GM19193 (cell line): Measurements from ENCODE around the gene WFIKKN1.

Experiments
- POLR2A ChIP-seq: IDR thresholded peaks from 4 replicates; pipeline ENCODE4 v1.6.1; 2011; ENCODE audit not compliant: insufficient read depth, insufficient read length; ENCODE audit errors: extremely low read depth

Gene WFIKKN1

GRCh38 chr16:609984-610383 is 20.8 kb upstream of the WFIKKN1 start:
- TF ChIP-seq POLR2A: no peak

DNA sequence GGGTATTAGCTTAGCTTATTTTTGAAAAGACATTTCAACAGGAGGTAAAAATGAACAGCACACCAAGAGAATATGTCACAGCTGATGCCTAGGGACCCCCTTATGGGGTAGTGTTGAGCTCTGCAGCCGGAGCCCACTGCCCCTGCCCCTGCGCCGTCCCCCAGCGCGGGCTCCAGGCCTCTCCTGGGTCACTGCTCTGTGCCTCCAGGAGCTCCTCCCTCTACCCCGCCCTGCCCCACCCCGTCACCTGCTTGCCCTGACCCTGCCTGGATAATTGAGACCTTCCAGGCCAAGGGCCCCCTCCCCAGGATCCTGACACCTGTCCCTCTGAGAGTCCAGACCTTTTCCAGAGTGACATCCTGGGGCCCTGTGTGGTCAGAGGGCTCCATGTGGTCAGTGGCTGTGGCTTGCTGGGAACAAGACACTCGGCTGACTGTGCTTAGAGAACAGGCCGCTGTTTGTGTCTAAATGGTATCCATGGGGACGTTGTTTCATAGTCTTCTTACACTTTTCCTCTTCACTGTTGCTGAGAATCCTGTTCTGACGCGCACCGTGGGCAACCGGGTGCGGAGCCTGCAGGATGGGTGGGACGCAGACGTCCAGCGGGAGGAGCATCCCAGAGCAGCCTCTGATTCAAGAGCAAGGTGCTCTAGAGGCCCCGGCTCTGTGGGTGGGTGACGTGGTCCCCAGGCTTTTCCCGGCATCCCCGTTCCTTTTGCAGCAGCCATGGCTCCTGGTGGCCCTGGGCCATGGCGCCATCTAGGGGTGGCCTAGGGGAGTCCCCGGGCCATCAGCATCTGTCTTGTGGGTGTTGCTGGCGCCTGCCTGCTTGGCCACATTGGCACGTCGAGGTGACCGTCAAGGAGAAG is 20.0 kb upstream of the WFIKKN1 start:
- no peak for TF ChIP-seq POLR2A

DNA sequence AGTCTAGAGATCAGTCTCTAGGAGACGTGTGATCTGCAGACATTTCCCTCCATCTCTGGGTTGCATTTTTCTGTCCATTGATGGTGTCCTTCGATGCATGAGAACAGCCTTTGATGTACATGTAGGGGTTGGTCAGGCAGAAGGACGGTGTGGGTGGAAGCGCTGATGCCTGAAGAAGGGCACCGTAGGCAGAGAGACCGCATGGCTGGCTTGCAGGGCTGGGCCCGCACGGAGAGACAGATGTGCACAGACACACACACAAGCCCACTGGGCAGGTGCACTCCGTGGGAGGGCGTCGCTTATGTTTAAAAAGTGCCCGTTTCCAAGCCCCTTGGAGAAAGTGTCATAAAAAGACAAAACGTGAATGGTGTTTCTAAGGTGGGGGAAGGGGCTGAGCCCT is 15.7 kb upstream of the WFIKKN1 start:
- TF ChIP-seq POLR2A: no peak

DNA sequence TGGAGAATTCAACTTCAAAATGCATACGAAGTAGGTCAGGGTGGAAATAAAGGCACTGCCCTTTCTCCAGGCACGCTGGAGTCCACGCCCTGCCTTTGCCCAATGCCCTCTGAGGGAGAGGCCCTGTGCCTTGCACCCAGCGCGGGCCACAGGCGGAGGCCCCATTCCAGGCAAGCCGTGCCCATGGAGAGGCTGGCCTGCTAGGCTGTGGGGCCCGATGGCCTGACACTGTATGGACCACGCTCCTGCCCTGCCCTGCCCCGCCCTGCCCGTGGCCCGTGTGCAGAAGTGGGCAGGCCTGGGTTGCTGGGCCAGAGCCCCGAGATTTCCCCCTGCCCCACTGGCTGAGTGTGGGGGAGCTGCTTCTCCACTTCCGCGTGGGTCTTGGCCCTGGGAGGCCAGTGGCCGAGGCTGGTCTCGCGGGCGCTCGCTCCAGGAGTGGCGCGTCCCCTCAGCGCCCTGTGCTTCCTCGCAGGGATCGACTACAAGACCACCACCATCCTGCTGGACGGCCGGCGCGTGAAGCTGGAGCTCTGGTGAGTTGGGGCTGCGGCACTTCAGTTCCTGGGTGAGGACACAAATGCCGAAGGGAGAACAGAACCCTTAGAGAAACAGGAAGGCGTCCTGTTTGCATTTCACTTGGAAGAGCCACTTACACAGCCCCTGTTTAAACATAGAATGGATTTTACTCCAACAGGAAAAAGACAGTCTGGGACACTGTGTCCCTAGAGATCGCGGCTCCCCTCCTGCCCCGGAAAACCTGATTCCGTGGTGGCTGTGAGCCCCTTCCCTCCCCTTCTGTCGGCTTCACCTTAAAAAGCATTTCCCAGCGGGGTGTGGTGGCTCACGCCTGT is 13.8 kb upstream of the WFIKKN1 start:
- no peak for TF ChIP-seq POLR2A

DNA sequence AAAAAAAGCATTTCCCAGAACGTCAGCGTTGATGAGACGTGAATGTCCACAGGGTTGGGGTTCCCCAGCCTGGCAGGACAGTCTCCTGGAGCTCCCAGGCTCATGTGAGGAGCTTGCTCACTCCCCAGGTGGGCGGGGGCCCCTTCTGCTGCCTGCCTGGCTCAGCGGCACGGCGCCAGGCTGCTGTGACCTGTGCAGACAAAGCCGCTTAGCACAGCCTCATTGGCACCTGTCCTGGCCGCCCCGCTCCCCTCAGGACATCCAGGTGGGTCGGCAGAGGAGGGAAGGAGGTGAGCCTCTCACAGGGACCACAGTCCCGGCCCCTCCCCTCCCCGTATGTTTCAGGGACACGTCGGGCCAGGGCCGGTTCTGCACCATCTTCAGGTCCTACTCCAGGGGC is 12.9 kb upstream of the WFIKKN1 start:
- TF ChIP-seq POLR2A: no peak

DNA sequence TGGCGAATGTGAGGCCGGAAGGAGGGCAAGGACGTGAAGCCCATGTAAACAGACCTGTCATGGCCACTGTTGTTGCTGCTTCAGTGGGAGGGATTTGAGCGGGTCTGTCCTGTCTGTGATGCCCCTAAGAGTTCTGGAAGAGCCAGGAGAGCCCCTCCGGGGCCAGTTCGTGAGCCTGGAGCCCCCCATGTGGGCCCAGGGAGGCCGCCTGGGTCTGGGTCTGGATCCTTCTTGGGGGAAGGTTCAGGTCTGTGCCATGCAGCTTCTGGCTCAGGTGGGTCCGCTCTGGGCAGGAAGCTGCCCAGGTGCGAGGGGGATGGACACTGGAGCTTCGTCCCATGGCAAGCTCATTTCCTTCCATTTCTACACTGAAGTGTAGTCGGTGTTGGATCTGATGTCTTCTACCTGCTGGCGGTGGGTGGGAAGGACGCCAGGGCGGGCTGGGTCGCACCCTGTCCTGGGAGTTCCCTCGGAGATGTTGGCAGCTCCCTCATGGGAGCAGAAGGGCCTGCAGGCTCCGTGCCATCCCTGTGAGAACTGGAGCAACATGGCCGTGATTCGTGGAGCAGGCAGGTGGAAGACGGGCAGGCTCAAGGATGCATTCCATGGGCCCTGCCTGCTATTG is 11.2 kb upstream of the WFIKKN1 start:
- no peak for TF ChIP-seq POLR2A

- no peak for TF ChIP-seq POLR2A
These were observed 9.9 kb upstream of the WFIKKN1 start for GRCh38 chr16:620700-621525.

DNA sequence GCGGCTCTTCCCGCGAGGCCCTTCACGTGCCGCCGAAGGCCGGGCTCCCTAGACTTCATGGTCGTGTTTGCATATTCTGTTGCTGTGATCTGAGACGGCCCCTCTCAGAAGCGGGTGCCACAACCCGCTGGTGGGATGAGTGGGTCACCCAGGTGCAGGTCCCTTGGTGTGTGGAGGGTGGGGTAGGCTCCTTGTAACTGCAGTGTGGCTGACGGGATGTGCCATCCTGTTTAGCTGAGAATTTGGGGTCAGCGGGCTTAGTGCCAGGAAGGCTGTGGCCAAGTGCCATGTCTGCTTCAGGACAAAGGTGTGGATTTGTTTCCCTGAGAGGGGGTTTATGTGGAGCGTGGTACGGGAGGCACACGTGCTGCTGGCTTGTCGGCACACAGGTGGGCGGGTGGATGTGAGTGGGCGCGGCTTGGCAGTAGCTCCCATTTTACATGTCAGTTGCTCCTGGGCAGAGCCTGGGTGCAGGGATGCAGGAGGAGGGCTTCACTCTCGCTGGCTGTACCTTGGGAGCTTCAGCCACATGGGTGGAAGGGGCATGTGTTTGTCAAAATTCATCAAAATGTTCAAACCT is 9.2 kb upstream of the WFIKKN1 start:
- TF ChIP-seq POLR2A: no peak

DNA sequence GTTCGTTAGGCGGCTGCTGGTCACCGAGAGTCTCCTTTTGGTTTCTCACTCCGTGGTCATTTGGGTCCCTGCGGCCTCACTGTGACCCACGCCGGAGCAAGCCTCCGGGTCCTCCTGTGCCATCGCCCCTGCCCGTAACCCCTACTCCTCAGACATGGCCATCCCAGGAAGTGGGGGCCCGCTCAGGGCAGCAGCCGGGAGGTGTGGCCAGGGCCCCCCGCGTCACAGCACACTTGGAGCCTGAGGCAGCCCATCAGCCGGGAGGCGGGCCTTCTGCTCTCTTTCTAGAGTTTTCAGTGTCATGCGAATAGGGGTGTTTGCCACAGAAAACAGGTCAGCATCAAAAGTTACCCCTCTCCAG is 7.9 kb upstream of the WFIKKN1 start:
- TF ChIP-seq POLR2A: no peak

DNA sequence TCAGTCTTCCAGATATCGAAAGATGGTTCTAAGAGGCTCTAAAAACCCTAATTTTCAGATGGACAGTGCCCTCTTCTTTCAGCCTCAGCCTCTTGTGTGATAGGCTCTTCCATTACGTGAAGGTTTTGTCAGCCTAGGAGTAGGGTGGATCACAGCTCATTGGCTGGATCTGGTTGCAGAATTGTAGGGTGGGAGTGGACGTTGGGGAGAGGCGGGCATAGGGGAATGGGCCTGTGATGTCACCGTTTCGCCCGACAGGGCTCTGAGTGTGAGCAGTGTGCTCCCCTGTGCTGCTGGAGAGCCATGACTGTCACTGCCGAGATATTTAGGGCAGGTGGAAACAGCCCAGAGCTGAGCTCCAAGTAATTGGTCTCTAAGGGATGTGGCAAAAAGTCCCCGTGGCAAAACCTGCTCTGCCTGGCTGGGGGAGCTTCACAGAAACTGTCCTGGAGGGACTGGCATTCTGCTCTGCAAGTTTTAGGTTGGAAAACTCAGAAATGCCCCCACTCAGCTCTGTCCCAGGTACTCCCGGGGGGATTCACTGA is 6.2 kb upstream of the WFIKKN1 start:
- TF ChIP-seq POLR2A: no peak

DNA sequence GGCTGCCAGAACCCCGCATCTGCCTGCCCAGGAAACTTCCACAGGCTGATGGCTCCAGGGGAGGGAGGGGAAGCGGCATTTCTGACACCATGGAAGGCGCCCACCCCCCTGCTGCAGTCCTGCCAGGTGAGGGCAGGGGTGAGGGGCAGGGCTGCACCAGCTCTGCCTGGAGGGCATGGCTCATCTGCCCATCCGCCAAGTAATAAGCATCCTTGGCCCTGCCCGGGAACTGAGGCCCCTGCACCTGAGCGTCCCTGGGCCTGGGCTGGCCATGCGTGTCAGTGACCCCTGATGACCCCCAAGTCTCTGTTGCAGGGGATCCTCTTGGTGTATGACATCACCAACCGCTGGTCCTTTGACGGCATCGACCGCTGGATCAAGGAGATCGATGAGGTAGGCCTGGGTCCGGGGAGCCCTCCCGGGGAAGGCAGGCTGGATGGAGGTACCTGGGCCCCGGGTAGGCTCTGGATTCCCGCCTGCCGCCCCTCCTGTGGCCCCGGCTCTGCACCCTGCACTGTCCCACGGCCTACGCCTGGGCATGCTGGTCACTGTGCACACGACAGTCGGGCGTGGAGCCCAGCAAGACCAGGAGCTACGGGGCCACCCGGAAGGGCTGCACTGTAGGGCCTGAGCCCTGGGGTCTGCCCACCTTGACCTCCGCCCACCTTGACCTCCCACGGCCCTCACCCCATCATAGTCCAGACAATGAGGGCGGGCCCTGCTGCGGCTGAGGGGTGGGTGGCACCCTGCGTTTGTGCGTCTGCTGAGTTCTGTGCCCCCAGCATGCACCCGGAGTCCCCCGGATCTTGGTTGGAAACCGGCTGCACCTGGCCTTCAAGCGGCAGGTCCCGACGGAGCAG is 5.4 kb upstream of the WFIKKN1 start:
- no peak for TF ChIP-seq POLR2A

DNA sequence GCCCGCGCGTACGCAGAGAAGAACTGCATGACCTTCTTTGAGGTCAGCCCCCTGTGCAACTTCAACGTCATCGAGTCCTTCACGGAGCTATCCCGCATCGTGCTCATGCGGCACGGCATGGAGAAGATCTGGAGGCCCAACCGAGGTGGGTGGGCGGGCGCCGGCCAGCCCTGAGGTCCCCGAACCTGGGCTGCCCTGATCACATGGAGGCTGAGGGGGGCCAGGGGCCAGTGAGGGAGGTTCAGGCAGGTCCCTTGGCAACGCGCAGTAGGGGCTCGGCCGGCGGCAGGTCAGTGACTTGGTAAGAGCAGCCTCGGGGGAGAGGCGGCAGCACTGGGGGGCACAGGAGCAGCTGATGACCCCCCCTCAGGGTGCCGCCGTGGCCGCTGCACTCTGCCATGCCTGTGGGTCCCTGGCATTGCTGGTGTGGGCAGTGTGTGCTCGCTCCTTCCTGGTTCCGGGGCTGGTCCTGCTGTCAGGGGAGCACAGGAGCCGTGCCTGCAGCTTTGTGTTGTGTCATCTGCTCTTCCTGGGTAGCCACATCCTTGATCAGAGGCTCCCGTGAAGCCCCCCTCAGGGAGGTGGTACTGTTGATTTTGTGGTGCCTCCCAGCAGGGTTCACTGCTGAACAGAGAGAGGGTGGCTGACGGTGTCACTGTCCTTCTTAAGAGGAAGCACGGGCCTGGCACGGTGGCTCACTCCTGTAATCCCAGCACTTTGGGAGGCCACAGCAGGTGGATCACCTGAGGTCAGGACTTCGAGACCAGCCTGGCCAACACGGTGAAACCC is 4.6 kb upstream of the WFIKKN1 start:
- no peak for TF ChIP-seq POLR2A
